Measurements from ENCODE around the gene CDH1. TPM values are rescaled to one million over a fixed set of nuclear protein-coding genes. Genes with fewer than 3 reads are reported as not detected.

Gene CDH1
- total RNA-seq, 4 donors from 2014 or later: 17.9 to 32.9 (median 20.2) TPM

DNA sequence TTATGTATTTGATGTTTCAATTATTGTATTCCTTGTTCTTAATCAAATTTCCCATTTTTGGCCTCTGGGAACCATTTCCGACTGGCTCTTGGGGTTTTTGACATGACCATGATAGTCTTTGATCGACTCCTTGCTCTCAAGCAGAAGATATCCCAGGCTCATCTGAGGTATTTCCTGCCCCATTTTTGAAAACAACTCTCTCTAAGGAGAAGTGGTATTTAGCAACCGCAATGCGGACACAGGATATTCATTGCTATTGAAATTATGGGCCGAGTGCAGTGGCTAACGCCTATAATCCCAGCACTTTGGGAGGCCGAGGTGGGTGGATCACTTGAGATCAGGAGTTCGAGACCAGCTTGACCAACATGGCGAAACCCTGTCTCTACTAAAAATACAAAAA, 111.7 kb downstream of the CDH1 start:
- Histone ChIP-seq H3K27me3 (no peaks in the 10 kb centered on the region), H3K9me3 (no peaks in the 10 kb centered on the region), H3K4me3 (no peak overlapping the region), H3K4me1 (peaks cover 0 to 23% (median 2%) of the 10 kb centered on the region in 4 donors), H3K27ac (no peak overlapping the region), H3K36me3 (no peaks in the 10 kb centered on the region)
- WGBS, 2 donors: 88 to 93% methylated on average over 9 of the region's 9 CpGs
- DNase-seq (ENCODE audit: low spot score in 2 of 2): no peak
- TF ChIP-seq POLR2A (IDR thresholded peaks at IDR 0.05) (no peak), EP300 (IDR thresholded peaks at IDR 0.05) (no peak)
- TF ChIP-seq, protein P1, sequence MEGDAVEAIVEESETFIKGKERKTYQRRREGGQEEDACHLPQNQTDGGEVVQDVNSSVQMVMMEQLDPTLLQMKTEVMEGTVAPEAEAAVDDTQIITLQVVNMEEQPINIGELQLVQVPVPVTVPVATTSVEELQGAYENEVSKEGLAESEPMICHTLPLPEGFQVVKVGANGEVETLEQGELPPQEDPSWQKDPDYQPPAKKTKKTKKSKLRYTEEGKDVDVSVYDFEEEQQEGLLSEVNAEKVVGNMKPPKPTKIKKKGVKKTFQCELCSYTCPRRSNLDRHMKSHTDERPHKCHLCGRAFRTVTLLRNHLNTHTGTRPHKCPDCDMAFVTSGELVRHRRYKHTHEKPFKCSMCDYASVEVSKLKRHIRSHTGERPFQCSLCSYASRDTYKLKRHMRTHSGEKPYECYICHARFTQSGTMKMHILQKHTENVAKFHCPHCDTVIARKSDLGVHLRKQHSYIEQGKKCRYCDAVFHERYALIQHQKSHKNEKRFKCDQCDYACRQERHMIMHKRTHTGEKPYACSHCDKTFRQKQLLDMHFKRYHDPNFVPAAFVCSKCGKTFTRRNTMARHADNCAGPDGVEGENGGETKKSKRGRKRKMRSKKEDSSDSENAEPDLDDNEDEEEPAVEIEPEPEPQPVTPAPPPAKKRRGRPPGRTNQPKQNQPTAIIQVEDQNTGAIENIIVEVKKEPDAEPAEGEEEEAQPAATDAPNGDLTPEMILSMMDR (IDR thresholded peaks at IDR 0.05): no peak

DNA sequence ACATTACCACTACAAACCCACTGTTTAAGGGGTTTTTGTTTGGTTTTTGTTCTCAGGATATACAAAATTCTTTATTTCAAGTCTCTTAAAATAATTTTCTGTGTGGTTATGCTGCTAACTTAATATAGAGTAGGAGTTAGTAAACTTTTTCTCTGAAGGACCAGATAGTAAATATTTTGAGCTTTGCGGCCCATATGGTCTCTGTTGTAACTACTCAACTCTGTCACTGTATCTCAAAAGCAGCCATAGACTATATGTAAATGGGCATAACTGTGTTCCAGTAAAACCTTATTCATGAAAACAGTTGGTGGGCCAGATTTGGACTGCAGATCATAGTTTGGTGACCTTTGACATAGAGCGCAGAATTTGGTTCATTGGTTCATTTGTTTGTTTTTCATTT, 113.4 kb downstream of the CDH1 start:
- TF ChIP-seq POLR2A (IDR thresholded peaks at IDR 0.05): no peak
- TF ChIP-seq, protein P1 (IDR thresholded peaks at IDR 0.05): no peak
- no peaks in the 10 kb centered on the region for H3K36me3 ChIP-seq
- no peaks in the 10 kb centered on the region for H3K27me3 ChIP-seq
- WGBS, 2 donors: 70% methylated on average over 2 of the region's 2 CpGs
- peaks cover 0 to 11% (median 0%) of the 10 kb centered on the region in 4 donors for H3K4me1 ChIP-seq
- no peak for DNase-seq (ENCODE audit: low spot score in 2 of 2)
- no peaks in the 10 kb centered on the region for H3K9me3 ChIP-seq
- H3K27ac ChIP-seq: no peak overlapping the region
- no peak overlapping the region for H3K4me3 ChIP-seq

DNA sequence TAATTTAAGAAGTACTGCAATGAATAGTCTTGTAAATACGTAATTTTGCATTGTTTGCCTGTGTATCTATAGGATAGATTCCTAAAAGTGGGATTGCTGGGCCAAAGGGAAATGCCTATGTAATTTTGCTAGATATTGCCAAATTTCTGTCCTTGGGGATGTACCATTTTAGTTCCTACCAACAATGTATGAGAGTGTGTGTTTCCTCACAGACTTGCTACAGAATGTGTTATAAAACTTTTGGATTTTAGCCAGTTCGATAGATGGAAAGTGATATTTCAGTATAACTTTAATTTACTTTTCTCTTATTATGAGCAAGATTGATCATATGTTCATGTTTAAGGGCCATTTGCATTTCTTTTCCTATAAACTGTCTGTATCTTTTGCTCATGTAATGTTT, 114.5 kb downstream of the CDH1 start:
- H3K4me1 ChIP-seq: peaks cover 0 to 11% (median 0%) of the 10 kb centered on the region in 4 donors
- no peak overlapping the region for H3K27ac ChIP-seq
- 83 to 84% methylated on average over 2 of the region's 2 CpGs for WGBS, 2 donors
- TF ChIP-seq, protein P1 (IDR thresholded peaks at IDR 0.05): no peak
- no peak for TF ChIP-seq POLR2A (IDR thresholded peaks at IDR 0.05)
- no peak for TF ChIP-seq EP300 (IDR thresholded peaks at IDR 0.05)
- H3K27me3 ChIP-seq: no peaks in the 10 kb centered on the region
- no peaks in the 10 kb centered on the region for H3K36me3 ChIP-seq
- DNase-seq (ENCODE audit: low spot score in 2 of 2): no peak
- H3K4me3 ChIP-seq: no peak overlapping the region
- H3K9me3 ChIP-seq: no peaks in the 10 kb centered on the region

DNA sequence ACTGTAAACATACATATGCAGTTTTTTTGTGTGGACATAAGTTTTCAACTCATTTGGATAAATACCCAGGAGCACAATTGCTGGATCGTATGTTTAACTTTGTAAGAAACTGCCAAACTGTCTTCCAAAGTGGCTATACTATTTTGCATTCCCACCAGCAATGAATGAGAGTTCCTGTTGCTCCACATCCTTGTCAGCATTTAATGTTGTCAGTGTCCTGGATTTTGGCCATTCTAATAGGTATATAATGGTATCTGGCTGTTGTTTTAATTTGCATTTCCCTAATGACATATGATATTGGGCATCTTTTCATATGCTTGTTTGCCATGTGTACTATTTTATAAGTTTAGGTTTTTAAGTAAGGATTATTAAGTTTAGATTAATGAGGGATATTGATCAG, 120.4 kb downstream of the CDH1 start:
- DNase-seq (ENCODE audit: low spot score in 2 of 2): no peak
- Histone ChIP-seq H3K9me3 (peaks cover 0 to 8% (median 0%) of the 10 kb centered on the region in 4 donors), H3K4me1 (no peaks in the 10 kb centered on the region), H3K36me3 (peaks cover 0 to 27% (median 8%) of the 10 kb centered on the region in 3 donors), H3K27ac (no peak overlapping the region), H3K4me3 (no peak overlapping the region), H3K27me3 (no peaks in the 10 kb centered on the region)
- TF ChIP-seq POLR2A (IDR thresholded peaks at IDR 0.05) (no peak), EP300 (IDR thresholded peaks at IDR 0.05) (no peak)
- TF ChIP-seq, protein P1 (IDR thresholded peaks at IDR 0.05): no peak
- WGBS, 2 donors: 88 to 92% methylated on average over 1 of the region's 1 CpG

DNA sequence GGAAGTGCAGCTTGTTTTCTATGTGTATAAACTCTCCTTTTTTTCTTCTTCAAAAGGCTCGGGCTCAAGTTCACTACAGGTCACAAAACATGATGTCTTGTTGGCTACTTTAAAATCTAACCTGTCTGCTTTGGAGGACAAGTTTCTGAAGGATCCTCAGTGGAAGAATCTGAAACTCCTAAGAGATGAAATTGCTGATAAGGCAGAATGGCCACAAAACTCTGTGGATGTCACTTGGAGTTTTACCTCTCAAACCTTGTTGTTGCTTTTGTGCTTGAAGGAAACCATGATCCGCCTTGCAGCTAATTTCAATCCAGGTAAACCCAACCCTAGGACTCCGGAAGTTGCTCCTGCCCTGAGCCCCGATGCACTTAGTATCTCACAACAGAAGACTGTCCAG, 122.7 kb downstream of the CDH1 start:
- no peak overlapping the region for H3K27ac ChIP-seq
- 92 to 95% methylated on average over 4 of the region's 4 CpGs for WGBS, 2 donors
- DNase-seq (ENCODE audit: low spot score in 2 of 2): no peak
- no peaks in the 10 kb centered on the region for H3K4me1 ChIP-seq
- H3K36me3 ChIP-seq: peaks cover 0 to 50% (median 8%) of the 10 kb centered on the region in 3 donors
- TF ChIP-seq, protein P1 (IDR thresholded peaks at IDR 0.05): no peak
- peaks cover 0 to 8% (median 0%) of the 10 kb centered on the region in 4 donors for H3K9me3 ChIP-seq
- H3K4me3 ChIP-seq: no peak overlapping the region
- no peaks in the 10 kb centered on the region for H3K27me3 ChIP-seq

Data from tibial nerve (tissue), 4 donors.